Left lung (tissue), 10 donors: ENCODE results near the gene NDUFS4. TPM values are rescaled to one million over a fixed set of nuclear protein-coding genes. Genes with fewer than 3 reads are reported as not detected.

ENCODE experiments used
- ATAC-seq: fragments of 200-7000 bp; cut with Tn5 transposase; one replicate; pipeline ENCODE4 v1.9.1; 2020; ENCODE audit warnings: moderate library complexity
- DNase-seq, 4 donors: peaks; one replicate each; pipeline ENCODE4 v3.0.0-alpha.2; 2013 to 2020
- H3K27ac ChIP-seq, 2 donors: fragments of 200-600 bp; sonication (generic) in 1 of 2; one replicate each; pipeline versions ENCODE4 v1.5.0 to v1.8.0; 2020 to 2021
- H3K27me3 ChIP-seq, 2 donors: fragments of 200-600 bp; sonication (generic) in 1 of 2; one replicate each; pipeline versions ENCODE4 v1.5.0 to v1.8.0; 2020 to 2021
- H3K36me3 ChIP-seq, 2 donors: fragments of 200-600 bp; sonication (generic) in 1 of 2; one replicate each; pipeline versions ENCODE4 v1.5.0 to v1.8.0; 2020 to 2021
- H3K4me1 ChIP-seq, 2 donors: fragments of 200-600 bp; one replicate each; pipeline ENCODE4 v1.8.0; 2021
- H3K4me3 ChIP-seq, 2 donors: fragments of 200-600 bp; sonication (generic) in 1 of 2; one replicate each; pipeline versions ENCODE4 v1.5.0 to v1.8.0; 2020 to 2021; ENCODE audit warnings: mild to moderate bottlenecking in 1 of 2
- H3K9me3 ChIP-seq, 2 donors: fragments of 200-600 bp; sonication (generic) in 1 of 2; one replicate each; pipeline versions ENCODE4 v1.5.0 to v1.8.0; 2020 to 2021
- CTCF ChIP-seq, 2 donors: fragments of 200-600 bp; sonication (generic) in 1 of 2; IDR thresholded peaks; one replicate each; pipeline versions ENCODE4 v1.5.0 to v1.8.0; 2021; ENCODE audit warnings: antibody characterized with exemption in 2 of 2
- intact Hi-C, 2 donors: fragments of 100-400 bp; cut with DNase I; formaldehyde crosslinking; loops; one replicate each; pipeline versions ENCODE4 v1.11.2 to v1.14.2; 2022
- polyA plus RNA-seq, 6 donors: library from polyadenylated mRNA; unstranded; fragments of 120-200 nt; gene quantifications; one replicate each; pipeline ENCODE4 v1.2.1, GENCODE V29; 2013; ENCODE audit not compliant: insufficient read length in 6 of 6
- total RNA-seq, 2 donors: library from RNA; stranded (reverse); fragmentation: NEBNext Ultra II Directional; extraction: Animal tissue kit (Norgen Biotek cat#: 25700); gene quantifications; one replicate each; pipeline ENCODE4 v1.2.1, GENCODE V29; 2021
- donor health status: DM: no; HTN: yes; CAD: no.
- donor health status: DM: no; HTN: no; CAD: no.

Gene NDUFS4
- total and polyA plus RNA-seq, 8 donors, result 52.3 to 109 (median 97.8) TPM

DNA sequence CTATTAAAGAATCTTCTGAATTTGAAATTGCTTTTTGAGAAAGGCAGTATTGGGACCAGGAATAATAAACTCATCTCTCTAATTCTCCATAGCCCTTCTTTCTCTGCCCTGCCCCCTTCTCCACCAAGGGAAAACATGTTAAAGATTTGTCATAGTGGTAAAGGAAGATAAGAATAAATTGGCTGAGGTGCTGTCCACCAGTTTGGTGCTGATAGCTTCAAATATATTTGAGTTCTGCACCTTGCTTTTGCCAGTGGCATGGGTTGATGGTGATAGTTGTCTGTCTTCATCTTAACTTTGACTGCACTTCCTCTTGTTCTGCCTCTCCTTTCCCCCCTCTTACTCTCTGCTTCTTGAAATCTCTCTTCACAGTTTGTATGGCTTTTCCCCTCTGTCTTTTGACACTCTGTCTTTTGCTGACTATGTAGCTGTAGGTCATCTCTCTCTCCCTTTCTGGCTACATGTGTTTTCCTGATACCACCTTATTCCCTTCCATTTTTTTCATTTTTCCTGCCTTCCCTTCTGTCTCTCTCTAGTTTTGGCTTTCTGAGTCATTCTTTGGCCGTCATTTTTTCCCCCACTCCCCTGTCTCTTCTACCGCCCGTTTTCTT lies 56.6 kb downstream of the NDUFS4 start:
- DNase-seq (no peak), ATAC-seq (no peak)
- H3K36me3 ChIP-seq, result no peaks in the 10 kb centered on the region
- no peak overlapping the region for H3K4me3 ChIP-seq
- H3K27me3 ChIP-seq, result no peaks in the 10 kb centered on the region
- intact Hi-C loops, result no loop called here
- TF ChIP-seq CTCF (IDR thresholded peaks at IDR 0.05), result no peak
- H3K27ac ChIP-seq, result no peak overlapping the region
- H3K4me1 ChIP-seq, result peaks cover 0 to 8% of the 10 kb centered on the region in 2 donors
- peaks cover 0 to 2% of the 10 kb centered on the region in 2 donors for H3K9me3 ChIP-seq

- no peaks in the 10 kb centered on the region for H3K4me1 ChIP-seq
- ATAC-seq (no peak), DNase-seq (peak in 1 of 4 donors; percentile 19)
- intact Hi-C loops, result no loop called here
- no peak overlapping the region for H3K4me3 ChIP-seq
- no peak for TF ChIP-seq CTCF (IDR thresholded peaks at IDR 0.05)
- peaks cover 0 to 4% of the 10 kb centered on the region in 2 donors for H3K9me3 ChIP-seq
- H3K27me3 ChIP-seq, result no peaks in the 10 kb centered on the region
- H3K36me3 ChIP-seq, result peaks cover 0 to 6% of the 10 kb centered on the region in 2 donors
- H3K27ac ChIP-seq, result no peak overlapping the region
These were observed 70.8 kb downstream of the NDUFS4 start for GRCh38 chr5:53631251-53631650.

DNA sequence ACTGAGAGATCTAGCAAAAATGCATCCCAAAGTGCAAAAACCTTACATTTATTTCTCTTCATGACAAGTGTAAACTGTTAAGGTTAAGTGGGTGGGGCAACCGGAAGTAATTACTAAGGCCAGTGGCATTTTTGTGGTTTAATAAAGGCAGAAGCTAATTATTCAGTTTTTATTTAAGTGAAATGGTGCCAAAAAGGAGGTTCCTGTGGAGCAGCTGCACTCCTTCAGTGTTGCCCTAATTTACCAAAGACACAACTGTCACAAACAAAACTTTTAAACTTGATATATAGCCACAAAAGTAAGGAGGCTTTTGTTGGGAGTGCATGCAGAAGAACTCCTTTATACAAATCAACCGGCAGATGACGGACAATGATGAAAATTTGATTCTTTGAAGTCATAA lies 81.6 kb downstream of the NDUFS4 start:
- Histone ChIP-seq H3K27me3 (no peaks in the 10 kb centered on the region), H3K4me1 (peaks cover 14% of the 10 kb centered on the region in 2 donors), H3K36me3 (peaks cover 0 to 10% of the 10 kb centered on the region in 2 donors), H3K4me3 (no peak overlapping the region), H3K27ac (no peak overlapping the region), H3K9me3 (no peaks in the 10 kb centered on the region)
- ATAC-seq (no peak), DNase-seq (peak in 2 of 4 donors; percentile 32 to 33)
- intact Hi-C loops, result no loop called here
- TF ChIP-seq CTCF (IDR thresholded peaks at IDR 0.05), result no peak

- peak in 1 of 4 donors; percentile 2 for DNase-seq
- peak; percentile 83 for ATAC-seq
- Histone ChIP-seq H3K27ac (no peak overlapping the region), H3K36me3 (peaks cover 0 to 16% of the 10 kb centered on the region in 2 donors), H3K4me3 (no peak overlapping the region), H3K27me3 (no peaks in the 10 kb centered on the region), H3K9me3 (no peaks in the 10 kb centered on the region), H3K4me1 (peaks cover 14% of the 10 kb centered on the region in 2 donors)
- no peak for TF ChIP-seq CTCF (IDR thresholded peaks at IDR 0.05)
- intact Hi-C loops, result no loop called here
These were observed 83.0 kb downstream of the NDUFS4 start for GRCh38 chr5:53643445-53643844.

GRCh38 chr5:53645078-53645477 lies 84.6 kb downstream of the NDUFS4 start:
- no peak for ATAC-seq
- no peak for TF ChIP-seq CTCF (IDR thresholded peaks at IDR 0.05)
- no peak for DNase-seq
- Histone ChIP-seq H3K4me3 (no peak overlapping the region), H3K36me3 (peaks cover 0 to 26% of the 10 kb centered on the region in 2 donors), H3K9me3 (peaks cover 0 to 4% of the 10 kb centered on the region in 2 donors), H3K27me3 (no peaks in the 10 kb centered on the region), H3K27ac (no peak overlapping the region), H3K4me1 (peaks cover 14% of the 10 kb centered on the region in 2 donors)
- intact Hi-C loops, result no loop called here
